IMR-90 (cell line): ENCODE measurements around the gene HRH1. TPM values are rescaled to one million over a fixed set of nuclear protein-coding genes. Genes with fewer than 3 reads are reported as not detected.
A peak's percentile ranks its signal among the peaks of the same experiment; 100 is the strongest.

Experiments
- ATAC-seq: fragments of 200-7000 bp; cut with Tn5 transposase; 2 replicates; pipeline ENCODE4 v1.9.1; 2020; ENCODE audit warnings: low read depth, mild to moderate bottlenecking, moderate library complexity
- BruUV-seq: library from RNA; stranded (reverse); fragments of 400-500 nt; replicated peaks from 2 replicates; lab custom pipeline; 2021; lab: Mats Ljungman, UMichigan
- CTCF ChIA-PET: fragments of 300-600 bp; formaldehyde crosslinking; extraction: SDS; loops from one replicate; lab custom pipeline; 2021; ENCODE audit warnings: antibody characterized with exemption; lab: Yijun Ruan, JAX
- POLR2A ChIA-PET: fragments of 300-600 bp; sonication (Branson Sonifier 250); formaldehyde crosslinking; loops from one replicate; lab custom pipeline; 2022; ENCODE audit warnings: antibody characterized with exemption; ENCODE audit not compliant: unreplicated experiment; lab: Charles Lee
- DNase-seq: peaks from one replicate; pipeline ENCODE4 v3.0.0; 2013
- H2AFZ ChIP-seq: replicated peaks from 2 replicates; pipeline ENCODE3; 2013; ENCODE audit warnings: low read length, mild to moderate bottlenecking; ENCODE audit not compliant: poor library complexity
- H2AK5ac ChIP-seq: 2 replicates; pipeline ENCODE4 v1.6.1; 2013; ENCODE audit warnings: low read depth, low read length, inconsistent platforms
- H2AK9ac ChIP-seq: replicated peaks from 2 replicates; pipeline ENCODE3; 2013; ENCODE audit warnings: mild to moderate bottlenecking, low read depth, low read length, moderate library complexity; ENCODE audit not compliant: poor library complexity
- H2BK120ac ChIP-seq: 2 replicates; pipeline ENCODE4 v1.6.1; 2013; ENCODE audit warnings: low read depth, low read length, inconsistent platforms
- H2BK15ac ChIP-seq: 3 replicates; pipeline ENCODE4 v1.6.1; 2013; ENCODE audit warnings: low read depth, low read length, inconsistent platforms
- H2BK20ac ChIP-seq: 2 replicates; pipeline ENCODE4 v1.6.1; 2013; ENCODE audit warnings: low read depth, mild to moderate bottlenecking, inconsistent platforms, low read length, moderate library complexity
- H2BK5ac ChIP-seq: 2 replicates; pipeline ENCODE4 v1.6.1; 2013; ENCODE audit warnings: mild to moderate bottlenecking, low read depth, low read length, inconsistent platforms; ENCODE audit not compliant: poor library complexity, severe bottlenecking
- H3K14ac ChIP-seq: replicated peaks from 2 replicates; pipeline ENCODE4 v1.6.1; 2013; ENCODE audit warnings: low read depth, low read length, inconsistent platforms
- H3K18ac ChIP-seq: 2 replicates; pipeline ENCODE4 v1.6.1; 2013; ENCODE audit warnings: low read depth, low read length, control low read depth
- H3K23ac ChIP-seq: 2 replicates; pipeline ENCODE4 v1.6.1; 2013; ENCODE audit warnings: low read depth, low read length, inconsistent platforms
- H3K27ac ChIP-seq: 2 replicates; pipeline ENCODE4 v1.5.1; 2013; ENCODE audit warnings: mild to moderate bottlenecking, control low read depth, low read length; ENCODE audit not compliant: insufficient read depth
- H3K27me3 ChIP-seq: 2 replicates; pipeline ENCODE4 v1.6.1; 2013; ENCODE audit warnings: low read length; ENCODE audit not compliant: control insufficient read depth, insufficient read depth
- H3K36me3 ChIP-seq: 2 replicates; pipeline ENCODE4 v1.6.1; 2013; ENCODE audit warnings: low read length, mixed read lengths; ENCODE audit not compliant: control insufficient read depth, insufficient read depth
- H3K4ac ChIP-seq: 2 replicates; pipeline ENCODE4 v1.6.1; 2013; ENCODE audit warnings: low read depth, low read length, inconsistent platforms
- H3K4me1 ChIP-seq: 2 replicates; pipeline ENCODE4 v1.6.1; 2013; ENCODE audit warnings: low read length, mixed read lengths; ENCODE audit not compliant: control insufficient read depth, insufficient read depth
- H3K4me2 ChIP-seq: 2 replicates; pipeline ENCODE4 v1.6.1; 2013; ENCODE audit warnings: low read depth, mild to moderate bottlenecking, control low read depth, low read length, moderate library complexity
- H3K4me3 ChIP-seq: 2 replicates; pipeline ENCODE4 v1.5.1; 2013; ENCODE audit warnings: low read depth, mild to moderate bottlenecking, control low read depth, low read length, moderate library complexity; ENCODE audit not compliant: insufficient read depth
- H3K56ac ChIP-seq: 2 replicates; pipeline ENCODE4 v1.6.1; 2013; ENCODE audit warnings: low read length, inconsistent platforms; ENCODE audit not compliant: insufficient read depth; ENCODE audit errors: extremely low read depth
- H3K79me1 ChIP-seq, 2 experiments: 2 replicates each; pipeline ENCODE4 v1.6.1; 2013; ENCODE audit warnings: low read length in 2 of 2, inconsistent platforms in 1 of 2, low read depth in 1 of 2
- H3K9ac ChIP-seq: 2 replicates; pipeline ENCODE4 v1.6.1; 2013; ENCODE audit warnings: low read depth, low read length, control low read depth
- H3K9me1 ChIP-seq: 2 replicates; pipeline ENCODE4 v1.6.1; 2013; ENCODE audit warnings: low read length, inconsistent platforms; ENCODE audit not compliant: insufficient read depth
- H3K9me3 ChIP-seq: 2 replicates; pipeline ENCODE4 v1.6.1; 2013; ENCODE audit warnings: low read length; ENCODE audit not compliant: control insufficient read depth, insufficient read depth
- H4K20me1 ChIP-seq: 2 replicates; pipeline ENCODE4 v1.6.1; 2013; ENCODE audit warnings: low read length, inconsistent platforms; ENCODE audit not compliant: insufficient read depth
- H4K5ac ChIP-seq: 2 replicates; pipeline ENCODE4 v1.6.1; 2013; ENCODE audit warnings: mild to moderate bottlenecking, low read depth, low read length, control low read depth
- H4K8ac ChIP-seq, 2 experiments: 2 replicates each; pipeline ENCODE4 v1.6.1; 2013; ENCODE audit warnings: low read depth in 2 of 2, low read length in 2 of 2, control low read depth in 1 of 2, inconsistent platforms in 1 of 2
- H4K91ac ChIP-seq: 2 replicates; pipeline ENCODE4 v1.6.1; 2013; ENCODE audit warnings: low read depth, low read length, inconsistent platforms; ENCODE audit not compliant: insufficient read depth
- BHLHE40 ChIP-seq: fragments of 150-350 bp; IDR thresholded peaks from 2 replicates; pipeline ENCODE4 v1.6.1; 2016; ENCODE audit warnings: mild to moderate bottlenecking, low read depth, low read length
- CEBPB ChIP-seq: IDR thresholded peaks from 2 replicates; pipeline ENCODE4 v1.6.1; 2012; ENCODE audit warnings: low read depth, low read length, improper control_type of control experiment
- CHD1 ChIP-seq: IDR thresholded peaks from 2 replicates; pipeline ENCODE4 v1.6.1; 2012; ENCODE audit warnings: low read depth, low read length, improper control_type of control experiment
- MAFK ChIP-seq: IDR thresholded peaks from 2 replicates; pipeline ENCODE4 v1.6.1; 2012; ENCODE audit warnings: low read depth, low read length, improper control_type of control experiment
- MAZ ChIP-seq: IDR thresholded peaks from 2 replicates; pipeline ENCODE4 v1.6.1; 2012; ENCODE audit warnings: low read depth, mild to moderate bottlenecking, low read length, improper control_type of control experiment, moderate library complexity, borderline replicate concordance
- MXI1 ChIP-seq: IDR thresholded peaks from 2 replicates; pipeline ENCODE4 v1.6.1; 2012; ENCODE audit warnings: low read depth, mild to moderate bottlenecking, low read length, moderate library complexity, borderline replicate concordance
- RAD21 ChIP-seq: IDR thresholded peaks from 2 replicates; pipeline ENCODE4 v1.6.1; 2012; ENCODE audit warnings: low read length, improper control_type of control experiment
- RCOR1 ChIP-seq: IDR thresholded peaks from 2 replicates; pipeline ENCODE4 v1.6.1; 2012; ENCODE audit warnings: mild to moderate bottlenecking, low read length, improper control_type of control experiment; ENCODE audit not compliant: insufficient replicate concordance
- SMC3 ChIP-seq: fragments of 150-350 bp; IDR thresholded peaks from 2 replicates; pipeline ENCODE4 v1.6.1; 2016; ENCODE audit warnings: low read depth, mild to moderate bottlenecking, antibody characterized with exemption, low read length, moderate library complexity
- WGBS, 2 experiments: methylation state at CpG; one replicate each; pipeline versions ENCODE4 v1.1.5 to v1.1.7; 2013; ENCODE audit warnings: missing lambda C conversion rate in 2 of 2; ENCODE audit not compliant: insufficient read length in 1 of 2; ENCODE audit errors: extremely low coverage in 2 of 2; 5-methylcytosine and 5-hydroxymethylcytosine counted together
- dilution Hi-C: fragments of 300-500 bp; cut with HindIII; formaldehyde crosslinking; loops from one replicate; pipeline ENCODE4 v1.14.3; 2018; ENCODE audit warnings: low sequenced_read_pairs; ENCODE audit not compliant: unreplicated experiment
- in situ Hi-C: fragments of 300-500 bp; cut with MboI; formaldehyde crosslinking; loops from 3 replicates; pipeline ENCODE4 v1.14.3; 2019; ENCODE audit warnings: low sequenced_read_pairs, inconsistent platforms, mixed read lengths
- intact Hi-C: fragments of 100-400 bp; cut with micrococcal nuclease; formaldehyde crosslinking; loops from 2 replicates; pipeline ENCODE4 v1.10.0; 2022
- polyA plus RNA-seq, 3 experiments: library from polyadenylated mRNA; depleted of rRNA; stranded (reverse); fragments of >200 nt; gene quantifications; 2 replicates each; pipeline ENCODE4 v1.2.3, GENCODE V29; 2012; ENCODE audit warnings: low replicate concordance in 1 of 3
- total RNA-seq: library from RNA; depleted of rRNA; stranded (reverse); fragments of >200 nt; gene quantifications from 2 replicates; pipeline ENCODE4 v1.2.3, GENCODE V29; 2012

Gene HRH1
- total and polyA plus RNA-seq, 2 of the 4 experiments (the other 2 are of a cell fraction) = 7.6 to 16.1 TPM

DNA sequence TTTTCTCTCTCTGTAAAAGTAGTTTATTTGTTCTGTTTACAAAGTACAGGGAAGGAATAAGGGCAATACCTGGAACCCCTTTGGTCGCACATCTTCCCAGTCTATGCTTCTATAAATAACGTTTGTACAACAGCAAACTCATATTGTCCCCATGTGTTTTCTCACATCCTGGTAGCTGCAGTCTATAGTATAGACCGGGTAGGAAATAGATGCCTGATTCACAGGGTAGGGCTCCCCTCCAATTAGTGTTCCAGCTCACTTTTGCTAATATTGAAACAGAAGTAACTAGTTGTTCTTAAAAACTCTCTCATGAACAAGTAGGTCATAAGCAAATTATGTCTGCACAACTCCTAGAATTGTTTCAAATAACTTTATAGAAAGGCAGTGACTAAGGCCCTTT is 135.6 kb downstream of the HRH1 start:
- H4K20me1 ChIP-seq = no peaks in the 10 kb centered on the region; the same call in 1 of the 2 replicates
- H2BK20ac ChIP-seq = peak overlapping the region; percentile 90; the same call in 1 of the 2 replicates
- POLR2A ChIA-PET = interaction anchor here (2.7 kb wide), 1 partner anchor 11 kb away, joined by 12 read pairs; no protein-coding TSS in a partner anchor
- H3K9me1 ChIP-seq = peaks cover 31% of the 10 kb centered on the region
- H3K4me2 ChIP-seq = no peak overlapping the region
- peak overlapping the region; percentile 16 for H3K56ac ChIP-seq
- H3K79me1 ChIP-seq = peaks cover 34 to 59% of the 10 kb centered on the region in 2 experiments
- H2AFZ ChIP-seq = no peak overlapping the region
- H4K5ac ChIP-seq = peak overlapping the region; percentile 91
- peak overlapping the region; percentile 83 for H3K18ac ChIP-seq
- no peak overlapping the region for H3K9ac ChIP-seq
- dilution Hi-C loops = no loop called here
- peak overlapping the region; percentile 78 for H3K27ac ChIP-seq
- peak overlapping the region; percentile 67; the same call in 1 of the 2 replicates for H3K23ac ChIP-seq
- no peaks in the 10 kb centered on the region for H3K36me3 ChIP-seq
- H3K4me1 ChIP-seq = peaks cover 26% of the 10 kb centered on the region
- H3K9me3 ChIP-seq = no peaks in the 10 kb centered on the region
- peak overlapping the region; percentile 79 for H2AK9ac ChIP-seq
- H4K91ac ChIP-seq = peak overlapping the region; percentile 87
- TF ChIP-seq CHD1 (no peak), CEBPB (no peak), BHLHE40 (no peak), RCOR1 (no peak), SMC3 (no peak), MAZ (no peak), RAD21 (no peak), MAFK (no peak), MXI1 (no peak)
- H3K4ac ChIP-seq = peak overlapping the region; percentile 87
- in situ Hi-C loops = no loop called here
- peak overlapping the region; percentile 74 for H3K14ac ChIP-seq
- peak overlapping the region; percentile 71; the same call in 2 of the 3 replicates for H2BK15ac ChIP-seq
- no CpG with 5 or more reads among the region's 3 CpGs for WGBS, 2 experiments
- CTCF ChIA-PET = no interaction called here
- H3K27me3 ChIP-seq = no peaks in the 10 kb centered on the region
- ATAC-seq (no peak), DNase-seq (no peak)
- intact Hi-C loops = loop anchor here (2.0 kb wide), 3 partner anchors 23 to 135 kb away; partner anchors contain the start of gene HRH1
- no peak overlapping the region for H3K4me3 ChIP-seq
- H2AK5ac ChIP-seq = peak overlapping the region; percentile 92
- no TSS peak for BruUV-seq
- peak overlapping the region; percentile 99 for H2BK5ac ChIP-seq
- H2BK120ac ChIP-seq = peak overlapping the region; percentile 95
- H4K8ac ChIP-seq = peak overlapping the region; percentile 55 to 85
